HG03460 (cell line): ENCODE data around the gene MAST1.
"Not testable (repeated sequence)": the region's sequence is repeated elsewhere in the genome, so short reads cannot be mapped to it uniquely, and the experiment has no call there.

Experiments
- ATAC-seq: cut with Tn5 transposase; IDR thresholded peaks from one replicate; pipeline ENCODE4 v1.9.1; 2021; ENCODE audit not compliant: unreplicated experiment

Gene MAST1

DNA sequence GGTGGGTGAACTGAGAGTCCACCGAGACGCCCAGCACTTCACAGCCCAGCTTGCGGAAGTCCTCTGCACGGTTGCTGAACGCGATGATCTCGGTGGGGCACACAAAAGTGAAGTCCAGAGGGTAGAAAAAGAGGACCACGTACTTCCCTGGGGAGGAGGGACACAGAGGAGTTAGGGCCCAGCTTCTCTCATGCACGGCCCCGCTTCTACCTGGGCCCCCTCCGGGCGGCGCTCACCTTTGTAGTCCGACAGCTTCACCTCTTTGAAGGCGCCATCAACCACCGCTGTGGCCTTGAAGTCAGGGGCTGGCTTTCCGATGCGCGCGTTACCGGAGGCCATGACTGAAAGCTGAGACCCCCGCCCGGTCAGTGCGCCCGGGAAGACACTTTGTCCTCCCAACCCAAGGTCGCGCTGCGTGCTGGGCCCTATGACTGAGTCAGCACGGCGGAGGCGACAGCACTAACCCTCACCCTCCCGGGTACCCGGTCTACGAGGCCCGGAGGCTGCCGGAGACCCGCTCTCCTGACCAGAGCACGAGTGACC, 37.3 kb upstream of the MAST1 start:
- ATAC-seq, result no peak

DNA sequence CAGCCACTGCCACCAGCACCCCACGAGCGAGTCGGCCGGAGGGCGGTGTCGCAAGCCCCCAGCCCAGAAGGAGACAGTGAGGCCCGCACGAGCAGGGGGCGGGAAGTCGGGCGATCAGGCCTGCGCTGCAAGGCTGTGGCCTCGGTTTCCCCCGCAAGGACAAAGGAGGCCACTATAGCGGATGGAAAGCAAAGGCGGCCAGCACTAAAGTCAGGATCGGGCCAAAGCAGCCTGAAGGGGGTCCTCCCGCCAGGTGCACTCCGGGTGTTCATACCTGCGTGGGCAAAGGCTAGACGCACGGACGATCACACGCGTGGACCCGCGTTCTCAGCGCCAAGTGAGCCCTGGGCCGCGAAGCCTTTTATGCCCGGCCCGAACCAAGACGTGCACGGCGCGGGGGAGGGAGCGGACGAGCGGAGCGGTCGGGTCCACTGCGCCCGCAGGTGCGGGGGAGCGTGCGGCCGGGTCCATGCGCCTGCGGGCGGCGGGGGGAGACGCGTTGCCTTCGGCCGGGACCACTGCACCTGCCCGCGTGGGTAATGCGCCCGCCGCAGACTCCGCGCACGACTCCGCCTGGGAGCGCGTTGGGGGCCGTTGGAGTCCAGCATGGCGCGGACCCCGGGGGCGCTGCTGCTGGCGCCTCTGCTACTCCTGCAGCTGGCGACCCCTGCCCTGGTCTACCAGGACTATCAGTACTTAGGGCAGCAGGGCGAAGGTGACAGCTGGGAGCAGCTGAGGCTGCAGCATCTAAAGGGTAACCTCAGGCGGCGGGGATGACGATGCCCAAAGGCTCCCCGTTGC, 36.6 kb upstream of the MAST1 start, which contains the start of the genes PRDX2 and THSD8:
Gene PRDX2 (minus strand): TSS at position 335 of the 801 bp plus-strand sequence. CDS start 539 bp downstream, outside the sequence.
Gene THSD8 (plus strand): TSS at position 604 of the 801 bp plus-strand sequence. CDS start 3 bp downstream, at position 607.
- no peak for ATAC-seq

DNA sequence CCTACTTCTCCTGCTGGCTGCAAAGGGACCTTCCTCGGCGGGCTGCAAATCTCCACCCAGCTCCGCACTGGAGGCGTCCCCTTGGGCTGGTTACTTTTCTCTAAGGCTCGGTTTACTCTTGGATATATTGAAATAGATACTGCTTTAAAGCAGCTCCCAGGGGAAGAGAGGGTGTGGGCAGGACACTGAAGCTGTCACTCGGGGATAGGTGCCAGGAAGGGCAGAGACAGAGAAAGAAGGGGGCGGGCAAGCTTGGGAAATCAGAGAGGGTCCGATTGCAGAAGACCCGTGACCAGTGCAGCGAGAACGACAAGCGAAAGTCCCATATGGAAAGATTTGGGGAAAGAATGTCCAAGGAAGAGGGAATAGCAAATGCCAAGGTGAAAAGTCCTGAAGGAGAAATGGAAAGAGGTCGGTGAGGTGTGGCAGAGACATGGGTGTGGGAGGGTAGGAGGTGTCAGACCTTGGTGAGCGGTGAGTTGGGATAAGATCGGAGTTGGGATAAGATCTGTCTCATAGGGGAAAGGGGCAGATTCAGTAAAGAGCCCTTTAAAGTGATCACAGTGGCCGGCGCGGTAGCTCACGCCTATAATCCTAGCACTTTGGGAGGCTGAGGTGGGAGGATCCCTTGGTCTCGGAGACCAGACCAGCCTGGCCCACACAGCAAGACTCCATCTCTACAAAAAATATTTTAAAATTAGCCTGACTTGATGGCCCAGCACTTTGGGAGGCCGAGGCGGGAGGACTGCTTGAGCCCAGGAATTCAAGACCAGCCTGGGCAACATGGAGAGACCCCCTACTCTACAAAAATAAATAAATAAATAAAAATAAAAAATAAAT, 35.8 kb upstream of the MAST1 start:
- no peak for ATAC-seq

DNA sequence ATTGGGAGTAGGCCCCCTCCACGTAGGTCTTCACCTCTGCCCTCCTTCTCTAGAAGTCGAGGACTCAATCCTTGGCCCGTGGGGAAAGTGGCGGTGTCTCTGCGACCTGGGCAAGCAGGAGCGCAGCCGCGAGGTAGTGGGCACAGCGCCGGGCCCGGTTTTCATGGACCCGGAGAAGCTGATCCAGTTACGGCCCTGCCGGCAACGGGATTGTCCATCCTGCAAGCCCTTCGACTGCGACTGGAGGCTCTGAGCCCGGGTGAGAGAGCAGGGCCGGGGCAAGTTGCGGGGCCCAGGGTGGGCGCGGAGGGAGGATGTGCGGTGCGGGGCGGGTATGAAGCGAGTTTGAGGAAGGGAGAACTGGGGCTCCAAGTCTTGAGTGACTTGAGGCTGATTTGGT, 34.3 kb upstream of the MAST1 start:
- no peak for ATAC-seq

DNA sequence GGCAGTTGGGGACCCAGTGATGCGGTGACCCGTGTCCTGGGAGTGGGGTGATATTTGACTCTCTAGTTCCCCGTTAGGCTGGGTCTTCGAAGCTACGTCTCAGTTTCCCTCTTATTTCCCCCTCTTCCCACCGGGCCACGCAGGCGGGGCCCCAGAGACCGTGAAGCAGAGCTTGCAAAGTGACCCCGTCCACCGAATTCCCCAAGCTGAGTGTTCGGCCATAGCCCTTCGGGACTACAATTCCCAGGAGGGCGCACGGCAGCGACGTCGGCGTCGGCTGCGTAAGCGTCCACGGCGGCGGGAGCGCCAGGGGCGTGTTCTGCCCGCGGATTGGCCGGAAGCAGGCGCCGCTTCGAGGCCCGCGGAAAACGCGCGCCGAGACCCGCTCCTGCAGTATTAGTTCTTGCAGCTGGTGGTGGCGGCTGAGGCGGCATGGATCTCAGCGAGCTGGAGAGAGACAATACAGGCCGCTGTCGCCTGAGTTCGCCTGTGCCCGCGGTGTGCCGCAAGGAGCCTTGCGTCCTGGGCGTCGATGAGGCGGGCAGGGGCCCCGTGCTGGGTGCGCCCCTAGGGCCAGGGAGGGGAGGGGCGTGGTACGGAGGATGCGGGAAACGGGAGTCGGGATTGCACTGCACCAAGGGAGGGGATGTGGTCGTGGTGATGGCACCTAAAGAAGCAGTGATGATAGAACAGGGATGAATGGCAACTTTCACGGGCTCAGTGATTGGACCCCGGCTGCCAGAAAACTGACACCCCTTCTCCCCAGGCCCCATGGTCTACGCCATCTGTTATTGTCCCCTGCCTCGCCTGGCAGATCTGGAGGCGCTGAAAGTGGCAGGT, 31.9 kb upstream of the MAST1 start, which contains the start of gene RNASEH2A:
Gene RNASEH2A (plus strand): TSS at position 343 of the 840 bp plus-strand sequence. CDS start 90 bp downstream, at position 433.
- peak; percentile 73 for ATAC-seq

- ATAC-seq, result no peak
Measured at GRCh38 chr19:12815088-12815487, 23.2 kb upstream of the MAST1 start.

GRCh38 chr19:12817188-12817587, 21.1 kb upstream of the MAST1 start:
- not testable (repeated sequence) for ATAC-seq

DNA sequence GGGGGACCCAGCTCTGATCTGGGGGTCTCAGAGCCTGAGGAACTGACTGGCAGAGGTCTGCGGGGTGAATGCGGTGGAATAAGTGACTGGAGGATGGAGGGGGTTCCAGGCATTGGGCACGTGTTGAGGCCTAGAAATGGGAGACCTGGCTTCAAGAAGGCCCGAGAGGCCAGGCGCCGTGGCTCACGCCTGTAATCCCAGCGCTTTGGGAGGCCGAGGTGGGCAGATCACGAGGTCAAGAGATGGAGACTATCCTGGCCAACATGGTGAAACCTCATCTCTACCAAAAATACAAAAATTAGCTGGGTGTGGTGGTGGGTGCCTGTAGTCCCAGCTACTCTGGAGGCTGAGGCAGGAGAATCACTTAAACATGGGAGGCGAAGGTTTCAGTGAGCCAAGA, 20.5 kb upstream of the MAST1 start:
- ATAC-seq, result not testable (repeated sequence)

GRCh38 chr19:12821761-12822160, 16.6 kb upstream of the MAST1 start:
- no peak for ATAC-seq

GRCh38 chr19:12825254-12826131, 12.8 kb upstream of the MAST1 start:
- ATAC-seq, result no peak

DNA sequence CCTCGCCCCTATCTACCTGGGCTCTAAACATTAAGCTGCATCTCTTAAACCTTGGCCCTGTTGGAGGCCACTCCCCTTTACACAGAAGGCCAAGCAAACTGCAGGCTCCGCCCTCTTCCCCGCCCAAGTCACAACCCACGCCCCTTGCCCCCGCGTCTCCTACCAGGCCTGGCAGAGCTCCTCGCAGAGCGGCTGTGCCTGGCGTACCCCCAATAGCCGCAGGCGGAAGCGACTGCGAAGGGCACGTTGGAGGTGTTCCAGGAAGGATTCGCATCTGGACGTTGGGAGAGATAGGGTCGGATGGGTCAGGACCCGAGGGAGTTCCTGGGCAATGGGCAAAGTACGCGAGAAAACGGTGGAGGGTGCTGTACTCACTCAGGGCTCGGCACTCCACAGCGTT, 9.8 kb upstream of the MAST1 start:
- no peak for ATAC-seq

- no peak for ATAC-seq
Measured at GRCh38 chr19:12833418-12833737, 4.9 kb upstream of the MAST1 start.

DNA sequence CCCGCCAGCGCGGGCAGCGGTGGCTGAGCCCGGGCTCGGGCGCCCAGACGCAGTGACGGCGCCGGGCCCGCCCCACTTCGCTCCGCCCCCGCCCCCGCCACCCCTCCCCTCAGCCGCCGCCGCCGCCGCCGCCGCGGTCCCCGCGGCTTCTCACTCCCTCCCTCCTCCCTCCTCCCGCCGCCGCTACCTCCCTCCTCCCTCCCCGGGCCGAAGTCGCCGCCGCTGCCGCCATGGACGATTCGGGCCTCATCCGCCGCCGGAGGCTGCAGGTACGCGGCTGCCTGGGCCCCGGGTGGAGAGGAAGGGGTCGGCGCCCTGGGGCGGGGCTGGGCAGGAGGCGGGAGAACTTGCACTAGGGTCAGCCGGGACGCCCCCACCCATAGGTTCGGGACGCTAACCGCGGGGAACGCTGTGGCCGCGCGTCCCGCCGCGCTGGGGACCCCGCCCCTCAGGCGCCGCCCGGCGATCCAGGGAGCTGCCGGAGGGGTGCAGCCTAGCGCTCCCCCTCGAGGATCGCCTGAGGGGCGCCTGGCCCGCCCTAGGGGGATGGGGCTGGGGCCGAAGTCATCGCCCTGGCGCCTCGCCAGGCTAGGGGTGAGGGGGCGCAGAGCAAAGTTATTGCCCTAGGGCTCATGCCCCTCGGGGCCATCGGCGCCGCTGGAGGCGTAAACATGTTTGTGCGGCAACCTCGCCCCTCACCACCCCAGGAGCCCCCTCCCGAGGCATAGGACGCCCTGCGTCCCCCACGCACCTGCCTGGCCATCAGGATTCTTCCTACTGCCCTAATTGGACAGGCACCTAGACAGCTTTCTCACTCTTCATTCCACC, 4.4 kb upstream of the MAST1 start:
- no peak for ATAC-seq

DNA sequence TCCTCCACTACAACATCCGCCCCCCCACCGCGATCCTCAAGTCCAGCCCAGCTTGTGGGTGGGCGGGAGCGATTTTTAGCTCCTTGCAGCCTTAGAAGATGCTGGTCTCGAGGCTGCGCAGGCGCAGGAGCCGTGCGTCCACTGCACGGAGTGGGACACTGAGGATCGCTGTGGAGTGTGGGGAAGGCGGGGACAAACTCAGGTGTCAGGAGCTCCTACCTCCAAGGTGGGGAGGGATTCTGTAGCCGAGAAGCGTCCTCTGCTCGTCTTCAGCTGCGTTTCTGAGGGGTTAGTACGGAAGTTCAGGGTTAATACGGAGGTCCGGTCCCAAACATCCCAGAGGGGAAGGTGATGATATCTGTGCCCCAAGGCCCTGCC, 3.8 kb upstream of the MAST1 start, which contains the start of gene RTBDN:
Gene RTBDN (minus strand): TSS at position 14 of the 378 bp plus-strand sequence. CDS start 4,600 bp downstream, outside the sequence.
- no peak for ATAC-seq

GRCh38 chr19:12834976-12835757, 3.1 kb upstream of the MAST1 start:
- no peak for ATAC-seq

GRCh38 chr19:12836529-12836863, 1.8 kb upstream of the MAST1 start:
- ATAC-seq, result no peak

GRCh38 chr19:12837225-12837624, 1.1 kb upstream of the MAST1 start:
- no peak for ATAC-seq
